Type B pancreatic cell (in vitro differentiated cells): Measurements from ENCODE around the gene FAF1. TPM values are rescaled to one million over a fixed set of nuclear protein-coding genes. Genes with fewer than 3 reads are reported as not detected.

ENCODE experiments used
- DNase-seq: peaks from one replicate; pipeline ENCODE4 v3.0.0; 2021; ENCODE audit warnings: mixed read lengths; ENCODE audit not compliant: unreplicated experiment; ENCODE audit errors: extremely low spot score
- H3K27ac Mint-ChIP-seq: 2 replicates; pipeline ENCODE4 v1.8.0; 2021; ENCODE audit warnings: mild to moderate bottlenecking, mixed read lengths
- H3K27me3 Mint-ChIP-seq: 2 replicates; pipeline ENCODE4 v1.8.0; 2021; ENCODE audit warnings: mixed read lengths
- H3K36me3 Mint-ChIP-seq: 2 replicates; pipeline ENCODE4 v1.8.0; 2021; ENCODE audit warnings: mixed read lengths
- H3K4me1 Mint-ChIP-seq: one replicate; pipeline ENCODE4 v1.8.0; 2021; ENCODE audit warnings: mixed read lengths; ENCODE audit not compliant: unreplicated experiment
- H3K4me3 Mint-ChIP-seq: 2 replicates; pipeline ENCODE4 v1.8.0; 2021; ENCODE audit warnings: mild to moderate bottlenecking, mixed read lengths
- H3K9me3 Mint-ChIP-seq: 2 replicates; pipeline ENCODE4 v1.8.0; 2021; ENCODE audit warnings: mixed read lengths
- total RNA-seq: library from RNA; stranded (reverse); gene quantifications from 2 replicates; pipeline ENCODE4 v1.2.1, GENCODE V29; 2021; ENCODE audit warnings: low replicate concordance
- TF ChIP-seq, protein P1 (sequence below): fragments of 200-600 bp; sonication (generic); conservative IDR thresholded peaks from 2 replicates; pipeline ENCODE4 v1.5.0; 2021; ENCODE audit warnings: antibody characterized with exemption, mild to moderate bottlenecking

FAF1 gene
- total RNA-seq, 1 donor from 2014 or later = 49.9 TPM

DNA sequence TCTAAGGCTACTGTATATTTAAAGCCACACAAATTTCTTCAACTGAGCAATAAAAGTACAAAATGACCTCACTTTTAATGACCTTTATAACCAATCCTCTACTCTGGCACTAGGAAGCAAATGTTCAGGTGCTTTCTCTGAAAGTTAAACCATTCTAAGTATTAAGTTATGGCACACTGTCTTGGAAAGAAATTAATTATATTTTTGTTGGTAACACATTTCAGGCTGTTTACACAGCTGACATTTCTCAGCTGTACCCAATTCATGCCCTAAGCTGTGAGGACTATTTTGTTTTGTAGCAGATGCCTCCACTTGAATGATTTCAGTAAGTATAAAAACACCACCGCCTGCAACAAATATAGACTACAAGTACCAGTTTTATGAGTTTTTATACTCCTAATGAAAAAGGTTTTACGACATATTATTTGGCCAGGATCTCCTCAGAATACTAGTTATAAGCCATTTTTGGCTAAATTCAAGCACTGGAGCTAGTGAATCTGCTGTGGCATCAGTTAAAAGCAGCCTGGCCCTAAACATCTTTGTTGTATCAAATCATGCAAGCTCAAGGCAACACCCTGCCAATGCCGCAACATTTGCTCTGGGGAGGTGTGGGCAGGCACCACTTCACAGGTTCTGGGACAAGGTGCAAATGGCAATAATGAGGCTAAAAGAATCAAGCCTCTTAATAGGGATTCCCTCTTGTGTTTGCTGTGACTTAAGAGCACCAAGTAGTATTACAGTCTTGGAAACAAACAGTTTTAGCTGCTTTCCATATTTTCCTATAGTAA is 308.4 kb downstream of the FAF1 start:
- Mint-ChIP-seq H3K27me3 (no peaks in the 10 kb centered on the region), H3K4me1 (no peaks in the 10 kb centered on the region), H3K9me3 (no peaks in the 10 kb centered on the region), H3K36me3 (no peaks in the 10 kb centered on the region), H3K4me3 (no peak overlapping the region), H3K27ac (no peak overlapping the region)
- TF ChIP-seq, protein P1, sequence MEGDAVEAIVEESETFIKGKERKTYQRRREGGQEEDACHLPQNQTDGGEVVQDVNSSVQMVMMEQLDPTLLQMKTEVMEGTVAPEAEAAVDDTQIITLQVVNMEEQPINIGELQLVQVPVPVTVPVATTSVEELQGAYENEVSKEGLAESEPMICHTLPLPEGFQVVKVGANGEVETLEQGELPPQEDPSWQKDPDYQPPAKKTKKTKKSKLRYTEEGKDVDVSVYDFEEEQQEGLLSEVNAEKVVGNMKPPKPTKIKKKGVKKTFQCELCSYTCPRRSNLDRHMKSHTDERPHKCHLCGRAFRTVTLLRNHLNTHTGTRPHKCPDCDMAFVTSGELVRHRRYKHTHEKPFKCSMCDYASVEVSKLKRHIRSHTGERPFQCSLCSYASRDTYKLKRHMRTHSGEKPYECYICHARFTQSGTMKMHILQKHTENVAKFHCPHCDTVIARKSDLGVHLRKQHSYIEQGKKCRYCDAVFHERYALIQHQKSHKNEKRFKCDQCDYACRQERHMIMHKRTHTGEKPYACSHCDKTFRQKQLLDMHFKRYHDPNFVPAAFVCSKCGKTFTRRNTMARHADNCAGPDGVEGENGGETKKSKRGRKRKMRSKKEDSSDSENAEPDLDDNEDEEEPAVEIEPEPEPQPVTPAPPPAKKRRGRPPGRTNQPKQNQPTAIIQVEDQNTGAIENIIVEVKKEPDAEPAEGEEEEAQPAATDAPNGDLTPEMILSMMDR = no peak
- DNase-seq = no peak

DNA sequence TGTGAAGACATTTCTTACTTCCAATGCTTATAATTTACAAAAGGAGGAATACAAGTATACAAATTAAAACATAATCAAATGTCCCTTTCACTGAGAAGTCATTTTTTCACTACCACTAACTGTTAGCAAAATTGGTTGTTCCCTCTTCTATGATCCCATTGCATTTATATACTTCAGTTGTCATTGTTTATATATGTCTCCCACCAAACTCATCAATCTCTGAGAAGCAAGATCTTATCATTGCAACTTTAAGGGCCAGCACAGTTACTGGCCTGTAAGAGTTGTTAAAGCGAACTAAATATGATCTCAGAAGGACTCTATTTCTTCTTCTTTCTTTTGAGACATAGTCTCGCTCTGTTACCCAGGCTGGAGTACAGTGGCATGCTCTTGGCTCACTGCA is 313.5 kb downstream of the FAF1 start:
- Mint-ChIP-seq H3K36me3 (no peaks in the 10 kb centered on the region), H3K27me3 (no peaks in the 10 kb centered on the region), H3K27ac (no peak overlapping the region), H3K4me1 (no peaks in the 10 kb centered on the region), H3K9me3 (no peaks in the 10 kb centered on the region), H3K4me3 (no peak overlapping the region)
- TF ChIP-seq, protein P1 = no peak
- DNase-seq = no peak

DNA sequence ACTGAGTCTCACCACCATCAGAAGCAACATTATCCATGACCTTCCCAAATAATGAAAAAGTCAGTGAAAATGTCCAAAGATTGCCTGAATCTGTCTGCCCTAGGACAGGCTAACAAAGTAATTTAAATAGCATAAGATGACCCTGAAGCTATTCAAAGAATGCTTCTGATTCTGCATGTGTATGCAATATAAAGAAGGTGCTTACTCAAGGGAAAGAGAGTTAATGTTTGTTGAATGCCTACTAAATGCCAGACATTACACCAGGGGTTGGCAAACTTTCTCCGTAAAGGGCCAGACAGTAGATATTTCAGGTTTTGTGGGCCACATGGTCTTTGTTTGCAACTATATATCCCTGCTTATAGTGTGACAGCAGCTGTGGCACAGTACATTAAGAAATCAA is 314.9 kb downstream of the FAF1 start:
- H3K36me3 Mint-ChIP-seq = no peaks in the 10 kb centered on the region
- H3K27me3 Mint-ChIP-seq = no peaks in the 10 kb centered on the region
- no peak for DNase-seq
- H3K4me1 Mint-ChIP-seq = no peaks in the 10 kb centered on the region
- TF ChIP-seq, protein P1 = no peak
- H3K9me3 Mint-ChIP-seq = no peaks in the 10 kb centered on the region
- no peak overlapping the region for H3K27ac Mint-ChIP-seq
- no peak overlapping the region for H3K4me3 Mint-ChIP-seq

DNA sequence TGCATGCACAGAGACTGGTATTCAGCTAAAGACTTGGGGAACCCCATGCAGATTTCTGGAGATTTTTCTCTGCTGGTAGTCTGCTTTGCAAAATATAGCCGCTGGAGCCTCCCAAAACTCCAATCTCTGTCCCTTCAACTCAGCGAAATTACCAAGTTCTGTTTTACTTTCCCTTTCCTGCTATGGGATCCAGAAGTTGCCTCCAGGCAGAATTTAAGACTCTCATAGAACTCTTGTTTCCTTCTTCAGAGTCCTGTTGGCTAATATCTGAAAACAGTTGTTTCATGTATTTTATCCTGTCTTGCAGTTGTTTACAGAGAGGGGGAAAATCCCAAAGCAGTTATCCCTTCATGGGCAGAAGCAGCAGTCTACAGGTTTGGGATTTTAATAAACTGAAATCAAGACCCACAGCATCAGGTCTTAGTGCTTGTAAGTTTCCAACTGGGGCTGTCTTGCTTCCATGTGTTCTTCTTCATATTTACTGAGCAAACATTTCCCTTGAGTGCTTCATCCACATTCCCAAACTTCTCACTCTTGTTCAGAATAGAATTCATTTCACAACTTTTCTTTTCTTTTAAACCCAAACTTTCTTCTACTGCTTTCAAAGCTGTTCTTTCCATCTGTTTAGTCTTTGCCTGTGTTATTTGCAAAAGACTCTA is 315.5 kb downstream of the FAF1 start:
- Mint-ChIP-seq H3K9me3 (no peaks in the 10 kb centered on the region), H3K36me3 (no peaks in the 10 kb centered on the region), H3K27ac (no peak overlapping the region), H3K4me1 (no peaks in the 10 kb centered on the region), H3K4me3 (no peak overlapping the region), H3K27me3 (no peaks in the 10 kb centered on the region)
- no peak for DNase-seq
- TF ChIP-seq, protein P1 = no peak

DNA sequence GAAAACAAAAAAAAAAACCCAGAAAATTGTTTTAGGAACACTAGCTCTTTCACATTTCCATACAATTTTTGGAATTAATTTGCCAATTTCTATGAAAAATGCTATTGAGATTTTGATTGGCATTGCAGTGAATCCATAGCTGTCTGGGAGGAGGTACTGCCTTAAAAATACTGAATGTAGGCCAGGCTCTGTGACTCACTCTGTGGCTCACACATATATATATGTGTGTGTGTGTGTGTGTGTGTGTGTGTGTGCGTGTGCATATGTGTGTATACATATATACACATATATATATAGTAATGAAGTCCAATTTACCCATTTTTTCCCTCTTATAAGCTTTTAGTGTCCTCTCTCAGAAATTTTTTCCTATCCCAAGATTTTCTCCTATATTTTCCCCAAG is 322.6 kb downstream of the FAF1 start:
- Mint-ChIP-seq H3K4me3 (no peak overlapping the region), H3K27me3 (no peaks in the 10 kb centered on the region), H3K9me3 (no peaks in the 10 kb centered on the region), H3K4me1 (peaks cover 8% of the 10 kb centered on the region), H3K27ac (no peak overlapping the region), H3K36me3 (no peaks in the 10 kb centered on the region)
- TF ChIP-seq, protein P1 = no peak
- no peak for DNase-seq
